Activated effector memory CD4-positive, alpha-beta T cell treated with Interleukin-2 at 50 U/mL for 16 hours (primary cell): ENCODE data around the gene ATG14.
"Not testable (repeated sequence)": the region's sequence is repeated elsewhere in the genome, so short reads cannot be mapped to it uniquely, and the experiment has no call there.

Source experiments
- DNase-seq: peaks from one replicate; pipeline ENCODE4 v3.0.0-alpha.2; 2020

ATG14 gene

DNA sequence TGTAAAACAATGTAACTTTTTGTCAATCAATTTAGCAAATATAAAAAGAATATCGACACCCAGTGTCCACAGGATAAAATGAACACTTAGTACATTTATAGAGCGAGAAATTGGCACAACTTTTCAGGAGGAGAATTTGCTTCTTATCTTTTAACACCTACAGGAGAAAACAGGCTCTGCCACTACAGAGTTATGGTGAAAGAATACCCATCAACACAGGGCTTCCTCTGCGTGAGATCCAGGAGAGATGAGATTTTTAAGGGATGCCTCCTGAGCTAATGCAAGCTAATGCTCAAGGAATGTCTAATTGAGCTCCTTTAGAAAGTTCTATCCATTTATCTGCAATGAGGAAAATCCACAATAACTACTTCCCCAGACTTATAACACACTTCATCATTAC is 21.0 kb upstream of the ATG14 start:
- DNase-seq = no peak

DNA sequence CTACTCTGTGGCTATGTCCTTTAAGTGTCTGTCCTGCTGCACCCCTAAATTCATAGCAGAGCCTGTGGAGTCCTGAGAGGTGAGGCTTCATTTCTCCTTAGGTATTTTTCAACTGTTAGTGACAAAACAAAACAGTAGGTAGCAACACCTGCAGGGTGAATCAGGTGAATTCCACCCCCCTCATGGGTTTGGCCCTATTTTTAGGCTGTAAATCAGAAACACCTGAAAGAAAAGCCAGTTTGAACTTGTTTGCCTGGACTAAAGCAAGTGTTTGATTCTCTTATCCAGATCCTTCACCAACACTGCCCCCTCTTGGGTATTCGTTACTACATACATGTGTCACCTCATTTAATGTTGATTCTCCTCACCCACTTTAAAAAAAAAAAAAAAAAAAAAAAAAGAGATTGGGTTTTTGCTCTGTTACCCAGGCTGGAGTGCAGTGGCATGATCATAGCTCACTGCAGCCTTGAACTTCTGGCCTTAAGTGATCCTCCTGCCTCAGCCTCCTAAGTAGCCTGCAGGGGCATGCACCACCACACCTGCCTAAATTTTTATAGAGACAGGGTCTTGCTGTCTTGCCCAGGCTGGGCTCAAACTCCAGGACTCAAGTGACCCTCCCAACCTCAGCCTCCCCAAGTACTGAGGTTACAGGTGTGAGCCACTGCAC is 18.5 kb upstream of the ATG14 start:
- peak; percentile 4 for DNase-seq

DNA sequence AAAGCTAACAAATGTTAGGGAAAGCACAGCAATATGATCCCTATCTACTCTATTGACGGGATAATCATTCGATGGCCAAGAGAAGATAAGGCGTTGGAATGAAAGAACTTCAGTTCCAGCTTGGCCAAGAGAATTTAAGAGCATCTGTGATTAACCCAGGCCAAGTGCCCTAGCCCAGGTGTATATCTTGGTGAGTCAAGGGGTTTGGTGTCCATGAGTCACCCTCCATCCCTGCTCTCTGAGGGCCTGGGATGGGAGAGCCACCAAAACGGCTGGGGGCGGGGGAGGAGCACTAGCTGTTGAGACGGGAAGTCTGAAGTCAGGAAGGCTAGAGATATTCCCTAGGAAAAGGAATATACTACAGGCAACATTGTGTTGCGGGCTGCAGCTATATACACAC is 15.8 kb upstream of the ATG14 start:
- no peak for DNase-seq

DNA sequence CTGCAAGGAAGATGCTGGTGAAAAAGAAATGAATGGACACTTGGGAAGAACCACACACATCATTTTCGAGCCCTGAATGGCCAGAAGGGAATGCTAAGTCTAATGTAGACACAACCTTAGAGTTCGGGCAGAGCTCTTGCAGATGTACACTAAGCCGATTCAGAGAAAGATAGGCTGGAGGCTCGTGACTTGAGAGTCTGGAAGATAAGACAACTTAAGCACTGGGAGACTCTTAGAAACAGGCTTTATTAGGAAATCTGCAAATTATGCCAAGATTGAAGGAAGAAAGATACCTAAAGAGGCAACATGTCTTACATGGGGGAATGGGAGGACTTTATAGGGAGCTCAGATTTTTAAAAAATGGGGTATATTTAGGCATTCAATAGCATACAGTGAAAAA is 15.3 kb upstream of the ATG14 start:
- no peak for DNase-seq

DNA sequence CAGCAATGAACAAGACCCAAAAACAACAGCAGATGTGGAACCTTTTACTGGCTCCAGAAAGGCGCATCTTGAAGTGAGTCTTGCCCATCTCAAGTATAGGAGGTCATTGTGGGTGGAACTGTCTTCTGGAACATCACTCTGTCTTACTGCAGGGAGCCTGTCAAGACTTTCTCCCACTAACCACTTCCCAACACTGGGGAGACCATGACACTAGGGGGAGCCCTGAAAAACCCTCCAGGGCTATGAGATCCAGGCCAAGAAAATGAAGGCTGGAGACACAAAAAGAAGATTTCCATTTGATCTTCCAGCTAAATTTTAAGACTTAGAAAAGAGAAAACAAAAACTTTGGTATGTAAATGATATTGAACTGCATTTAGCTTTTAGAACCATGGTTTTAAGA is 13.5 kb upstream of the ATG14 start:
- DNase-seq = no peak

DNA sequence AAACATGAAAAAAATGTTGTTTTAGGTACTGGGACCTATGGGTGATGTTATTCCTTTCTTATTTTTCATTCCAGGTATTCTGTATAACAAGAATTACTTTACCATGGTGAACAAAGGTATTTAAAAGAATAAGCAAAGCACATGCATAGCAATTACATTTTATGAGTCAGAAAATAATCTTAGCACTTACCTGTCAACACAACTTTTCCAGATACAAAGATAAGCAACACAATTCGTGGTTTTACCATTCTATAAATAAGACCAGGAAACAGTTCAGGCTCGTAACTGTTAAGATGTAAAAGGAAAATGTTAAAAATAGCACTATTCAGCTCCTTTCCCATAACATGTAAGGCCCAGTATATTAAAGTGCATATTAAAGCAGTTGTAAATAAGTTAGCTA is 12.3 kb upstream of the ATG14 start:
- DNase-seq = no peak

DNA sequence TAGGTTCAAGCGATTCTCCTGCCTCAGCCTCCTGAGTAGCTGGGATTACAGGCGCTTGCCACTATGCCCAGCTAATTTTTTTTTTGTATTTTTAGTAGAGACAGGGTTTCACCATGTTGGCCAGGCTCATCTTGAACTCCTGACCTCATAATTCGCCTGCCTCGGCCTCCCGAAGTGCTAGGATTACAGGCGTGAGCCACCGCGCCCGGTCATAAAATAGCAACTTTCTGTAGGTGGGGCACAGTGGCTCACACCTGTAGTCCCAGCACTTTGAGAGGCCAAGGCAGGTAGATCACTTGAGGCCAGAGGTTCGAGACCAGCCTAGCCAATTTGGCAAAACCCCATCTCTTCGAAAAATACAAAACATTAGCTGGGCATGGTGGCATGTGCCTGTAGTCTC is 10.7 kb upstream of the ATG14 start:
- not testable (repeated sequence) for DNase-seq

DNA sequence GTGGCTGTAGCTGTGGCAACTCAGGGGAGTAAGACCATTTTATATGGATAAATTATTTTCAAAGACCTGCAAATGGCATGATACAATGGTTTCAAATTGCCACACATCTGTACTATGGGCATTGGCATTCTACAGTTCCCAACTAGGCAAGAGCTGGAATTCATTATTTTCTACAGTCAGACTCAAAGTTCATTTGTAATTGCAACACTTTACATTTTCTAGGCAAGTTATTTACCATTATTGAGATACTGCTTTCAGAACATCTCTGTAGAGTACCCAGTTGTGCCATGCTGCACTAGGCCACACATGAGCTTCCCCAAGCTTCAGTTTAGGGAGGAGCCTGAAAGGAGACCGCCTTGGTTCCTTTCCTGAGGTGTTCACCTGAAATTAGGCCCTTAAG is 8.0 kb upstream of the ATG14 start:
- DNase-seq = no peak

DNA sequence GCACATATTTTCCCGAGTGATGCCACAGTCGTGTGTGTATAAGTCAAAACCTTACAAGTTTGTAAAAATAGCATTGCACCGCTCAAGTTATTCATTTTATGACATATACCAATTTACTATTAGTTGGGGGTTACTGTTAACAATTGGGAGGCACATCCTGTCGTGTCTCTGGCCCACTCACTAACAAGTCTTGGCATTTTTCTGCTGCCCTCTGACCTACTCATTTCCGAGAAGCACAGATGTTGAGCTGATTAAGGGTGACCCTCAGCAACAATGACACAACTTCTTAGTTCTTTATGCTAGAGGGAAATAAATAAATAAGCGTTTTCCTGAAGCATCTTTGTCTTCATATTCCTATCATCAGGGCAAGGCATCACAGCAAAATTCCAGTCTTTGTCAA is 6.8 kb upstream of the ATG14 start:
- DNase-seq = no peak

DNA sequence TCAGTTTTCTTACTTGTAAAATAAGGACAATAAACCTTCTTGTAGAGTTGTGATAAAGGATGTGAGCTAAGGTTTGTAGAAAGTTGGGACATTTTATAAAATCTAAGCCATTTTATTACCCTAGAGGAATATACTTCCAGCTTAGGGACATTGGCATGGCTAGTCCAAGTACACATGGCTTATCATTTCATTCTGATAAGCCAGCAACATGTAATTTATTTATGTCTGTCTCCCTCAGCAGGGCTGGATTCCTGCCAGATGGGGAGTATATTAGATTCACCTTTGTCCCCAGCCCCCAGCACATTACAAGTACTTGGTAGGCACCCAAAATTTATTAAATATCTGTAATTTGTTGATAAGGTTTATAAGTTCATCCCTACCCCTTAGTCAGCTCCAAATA is 6.3 kb upstream of the ATG14 start:
- DNase-seq = no peak

DNA sequence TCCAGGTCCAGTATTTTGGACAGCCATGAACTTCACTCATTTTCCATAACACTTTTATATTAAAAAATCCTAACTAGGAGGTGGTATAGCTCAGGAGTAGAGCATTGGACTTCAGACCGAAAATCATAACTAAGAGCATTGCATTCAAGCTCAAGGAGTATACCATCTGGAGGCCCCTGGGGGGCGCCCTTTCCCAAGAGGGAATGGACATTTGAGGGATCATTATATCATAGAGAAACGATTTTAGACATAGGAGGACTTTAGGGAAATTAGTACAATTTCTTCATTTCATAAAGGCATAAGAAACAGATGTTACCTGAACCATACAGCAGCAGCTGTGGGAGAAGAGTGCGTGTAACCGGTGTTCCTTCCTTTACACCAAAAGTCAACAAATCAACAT is 5.2 kb upstream of the ATG14 start:
- DNase-seq = no peak

DNA sequence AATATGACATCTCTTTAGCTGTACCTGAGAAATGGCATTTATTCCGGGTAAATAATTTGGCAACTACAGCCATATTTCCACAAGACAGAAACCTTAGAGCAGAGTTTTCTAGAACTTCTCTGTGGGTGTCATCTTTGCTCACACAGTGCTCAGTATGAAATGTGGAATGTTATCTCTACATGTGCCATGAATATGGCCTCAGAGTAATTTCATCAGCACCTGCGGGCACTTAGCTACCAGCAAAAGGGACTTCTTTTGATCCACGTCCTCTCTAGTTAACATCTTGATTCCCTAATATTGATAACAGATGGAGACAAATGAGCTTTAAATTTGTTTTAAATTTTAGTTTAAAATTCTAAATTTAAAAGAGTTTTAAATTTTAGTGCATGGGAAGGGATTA is 2.9 kb upstream of the ATG14 start:
- DNase-seq = no peak

DNA sequence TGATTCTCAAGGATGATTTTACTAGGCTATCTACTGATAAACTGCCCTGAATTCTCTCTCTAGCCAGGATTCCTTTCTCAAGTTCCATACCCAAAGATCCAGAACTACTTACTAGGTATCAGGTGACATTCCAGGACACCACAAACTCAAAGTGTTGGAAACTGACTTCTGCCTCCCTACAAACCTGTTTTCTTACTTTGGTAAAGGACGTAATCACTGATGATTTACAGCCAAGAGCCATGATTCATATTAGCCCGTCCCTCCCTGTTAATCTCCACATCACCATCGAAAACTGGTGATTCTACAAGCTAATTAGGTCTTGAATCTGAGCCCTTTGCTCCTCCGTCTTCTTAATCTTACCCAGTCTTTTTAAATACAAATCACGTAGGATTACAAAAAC is 1.0 kb upstream of the ATG14 start:
- no peak for DNase-seq

DNA sequence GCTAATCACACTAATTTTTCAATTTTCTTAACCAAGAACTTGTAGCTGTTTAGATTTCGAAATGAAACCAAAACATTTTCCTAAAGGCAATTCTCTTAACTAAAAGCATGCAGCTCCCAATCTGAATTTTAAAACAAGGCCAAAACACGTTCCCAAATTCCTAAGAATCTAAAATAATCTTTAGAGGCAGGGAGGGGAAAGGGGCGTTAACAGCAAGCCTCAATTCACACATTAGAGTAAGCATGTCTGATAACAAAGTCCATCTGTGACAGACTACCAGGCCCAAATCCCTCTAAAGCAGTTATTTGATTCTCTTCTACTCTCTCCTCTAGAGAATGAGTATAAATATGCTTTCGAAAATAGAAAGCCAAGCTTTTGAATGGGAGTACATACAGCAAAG is 754 bp downstream of the ATG14 start:
- DNase-seq = no peak

DNA sequence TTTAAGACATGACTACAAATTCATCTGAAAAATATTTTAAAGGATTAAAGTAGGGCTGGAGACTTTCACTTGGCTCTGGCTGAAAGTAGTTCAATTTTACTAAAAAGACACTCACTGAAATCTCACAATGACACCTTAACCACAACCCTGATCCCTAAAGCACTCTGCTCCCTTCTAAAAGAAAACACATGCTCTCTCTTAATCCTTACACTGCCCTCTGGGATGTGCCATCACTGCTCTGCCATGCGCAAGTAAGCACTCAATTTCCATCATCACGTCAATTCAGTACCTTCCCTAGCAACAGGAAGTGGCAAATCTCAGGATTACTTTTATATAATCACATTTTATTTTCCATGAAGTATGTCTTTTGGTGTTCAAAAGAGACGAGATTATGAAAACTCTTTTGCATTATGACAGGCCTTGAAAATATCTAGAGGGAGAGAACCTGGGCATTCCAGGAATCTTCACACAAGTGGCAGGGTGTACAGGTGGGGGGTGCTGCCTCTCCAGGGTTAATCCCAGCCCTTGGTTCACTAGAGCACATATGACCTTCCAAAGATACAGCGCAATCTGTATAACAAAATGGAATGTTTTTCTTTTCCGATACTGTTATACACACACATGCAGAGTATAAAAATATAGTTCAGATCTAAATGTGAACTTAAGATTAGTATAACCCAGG is 7.3 kb downstream of the ATG14 start:
- no peak for DNase-seq

DNA sequence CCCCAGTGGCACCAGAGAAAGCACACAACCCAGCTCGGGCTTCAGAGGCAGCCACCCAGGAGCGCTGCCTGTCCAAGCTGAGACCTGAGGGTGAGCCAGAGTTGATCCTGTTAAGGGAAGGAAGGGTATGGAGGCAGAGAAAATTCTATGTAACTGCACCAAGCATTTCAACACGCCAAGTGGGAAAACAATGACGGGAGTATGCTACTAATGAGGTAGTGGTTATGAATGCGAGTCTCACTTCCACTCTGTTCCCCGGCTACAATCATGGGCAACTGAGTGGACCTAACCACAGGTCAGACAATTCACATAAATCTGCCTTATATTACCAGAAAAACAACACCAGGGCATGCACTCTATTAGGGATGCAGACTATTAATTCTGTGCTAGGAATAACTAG is 9.9 kb downstream of the ATG14 start:
- DNase-seq = no peak

DNA sequence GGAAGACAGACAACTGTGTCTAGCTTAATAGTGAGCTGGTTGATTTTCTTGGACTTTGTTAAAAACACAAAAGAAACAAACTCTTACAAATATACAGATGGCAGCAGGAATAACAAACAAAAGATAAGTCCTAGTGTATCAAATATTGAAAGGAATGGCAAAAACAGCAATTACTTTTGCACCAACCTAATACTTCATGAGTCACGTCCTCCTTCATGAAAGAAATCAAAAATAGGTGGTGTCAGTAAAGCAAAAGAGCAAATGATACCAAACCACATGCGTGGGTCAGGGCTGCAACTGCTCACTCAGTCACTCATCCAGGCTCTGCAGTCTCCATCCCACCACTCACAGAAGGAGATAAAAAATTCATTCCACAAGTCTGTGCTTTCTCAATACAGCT is 11.8 kb downstream of the ATG14 start:
- no peak for DNase-seq

DNA sequence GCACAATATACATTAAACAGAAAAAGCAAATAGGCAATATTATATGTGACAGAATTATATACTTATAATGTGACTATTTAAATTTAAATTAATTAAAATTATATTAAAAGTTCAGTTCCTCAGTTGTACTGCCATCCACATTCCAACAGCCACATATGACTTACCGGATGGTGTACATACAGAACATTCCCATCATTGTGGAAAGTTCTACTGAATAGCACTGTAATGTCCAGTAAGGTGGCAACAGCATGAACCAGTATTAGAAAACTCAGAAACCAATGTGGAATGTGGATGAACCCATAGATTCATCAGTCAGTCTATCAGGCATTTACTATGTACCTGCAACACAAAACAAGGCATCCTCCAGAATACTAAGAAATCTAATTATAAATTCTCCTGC is 12.4 kb downstream of the ATG14 start:
- no peak for DNase-seq

DNA sequence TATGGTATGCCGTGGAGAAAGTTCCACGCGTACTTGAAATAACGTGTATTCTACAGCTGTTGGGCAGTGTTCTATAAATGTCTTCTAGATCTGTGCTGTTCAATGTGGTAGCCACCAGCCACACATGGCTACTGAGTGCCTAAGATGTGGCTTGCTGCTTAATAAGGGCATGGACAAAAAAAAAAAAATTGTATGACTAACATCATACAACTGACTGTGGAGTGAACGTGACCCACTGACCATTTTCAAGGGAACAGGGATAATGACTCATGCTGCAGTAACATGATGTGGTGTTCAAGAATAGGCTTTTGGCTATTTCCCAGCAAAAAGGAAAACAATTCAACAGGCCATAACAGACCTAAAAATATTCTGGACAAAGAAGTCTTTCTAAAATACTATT is 13.0 kb downstream of the ATG14 start:
- no peak for DNase-seq

DNA sequence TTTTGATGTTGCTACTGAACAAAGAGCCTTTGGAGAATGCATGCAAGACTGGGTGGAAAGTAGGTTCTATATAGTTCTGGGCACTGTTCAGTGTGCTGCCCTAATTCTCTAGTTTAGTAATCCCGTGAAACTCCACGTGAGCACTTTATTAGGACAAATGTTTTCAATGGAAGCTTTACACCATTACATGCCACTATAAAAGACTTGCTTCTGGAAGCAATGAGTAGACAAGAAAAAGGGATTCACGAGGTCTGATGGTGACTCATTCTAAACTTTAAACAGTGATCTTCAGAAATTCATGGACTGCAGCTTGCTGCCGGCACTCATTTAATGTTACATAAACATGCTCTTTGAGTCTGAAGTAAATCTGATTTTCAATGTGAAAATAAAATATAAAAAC is 22.3 kb downstream of the ATG14 start:
- DNase-seq = no peak

DNA sequence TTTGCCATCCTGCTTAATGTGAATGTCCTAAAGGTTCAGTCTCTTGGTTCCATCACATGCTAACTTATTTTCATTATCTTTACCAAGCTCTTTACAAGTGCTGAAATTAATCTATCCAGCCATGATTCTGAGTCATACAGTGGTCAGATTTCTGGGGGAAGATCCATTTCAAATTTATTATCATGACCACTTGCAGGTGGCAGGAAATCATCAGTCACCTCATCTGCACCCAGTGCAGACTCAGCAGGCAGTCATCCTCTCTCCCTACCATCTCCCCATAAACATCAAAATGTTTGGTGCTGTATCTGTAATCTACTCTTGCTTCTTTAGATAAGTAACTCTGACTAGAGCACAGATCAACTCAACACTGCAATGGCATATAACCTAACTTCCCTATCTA is 23.5 kb downstream of the ATG14 start:
- no peak for DNase-seq

DNA sequence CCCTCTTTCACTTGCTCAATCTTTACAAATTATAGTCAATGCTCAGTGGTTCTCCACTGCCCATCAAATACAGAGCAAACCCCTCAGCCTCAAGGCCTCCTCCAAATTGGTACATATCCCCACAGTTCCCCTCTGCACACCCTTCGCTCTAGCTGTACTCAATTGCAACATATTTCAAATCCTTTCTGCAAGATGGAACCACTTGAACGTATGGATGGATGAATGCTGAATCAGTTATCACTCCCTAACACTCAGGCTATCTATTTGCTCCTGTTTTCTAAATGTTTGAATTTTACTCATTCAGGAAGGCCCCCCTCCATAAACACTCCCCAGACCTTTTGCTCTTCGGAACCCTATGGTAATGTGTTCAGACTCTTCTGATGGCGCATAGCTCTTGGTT is 24.5 kb downstream of the ATG14 start:
- DNase-seq = no peak

DNA sequence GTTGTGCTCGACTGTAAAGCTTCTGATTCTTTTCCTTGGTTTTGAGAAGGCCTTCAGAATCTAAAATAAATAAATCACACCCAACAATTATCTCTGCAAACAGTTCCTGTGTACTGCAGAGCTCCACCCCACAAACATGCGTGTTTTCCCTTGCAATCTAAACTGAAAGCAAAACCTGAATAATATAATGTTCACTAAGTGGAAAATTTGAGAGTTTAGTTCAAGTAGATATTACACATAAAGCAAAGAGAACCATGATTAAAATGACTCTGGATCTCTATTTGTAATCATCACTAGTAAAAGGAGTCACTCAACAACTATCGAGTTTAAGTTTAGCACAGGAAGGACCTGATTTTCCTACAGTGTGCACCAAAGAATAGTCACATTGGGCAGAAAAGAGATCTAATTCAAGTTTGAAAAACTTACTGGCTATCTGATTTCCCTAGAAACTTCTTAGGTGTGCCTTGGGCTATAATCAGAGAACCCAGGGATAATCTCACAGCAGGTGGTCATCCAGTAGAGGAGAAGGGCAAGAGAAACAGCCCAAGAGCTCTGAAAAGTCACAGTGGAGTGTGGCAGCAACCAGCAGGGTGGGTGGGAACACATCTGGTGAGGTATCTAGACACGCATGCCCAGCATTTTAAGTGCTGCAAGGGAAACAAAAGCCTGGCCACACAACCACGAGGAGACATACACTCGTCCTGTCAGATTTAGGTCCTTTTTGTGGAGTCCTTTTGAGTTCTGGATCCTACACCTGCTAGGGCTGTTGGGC is 25.4 kb downstream of the ATG14 start:
- DNase-seq = no peak

DNA sequence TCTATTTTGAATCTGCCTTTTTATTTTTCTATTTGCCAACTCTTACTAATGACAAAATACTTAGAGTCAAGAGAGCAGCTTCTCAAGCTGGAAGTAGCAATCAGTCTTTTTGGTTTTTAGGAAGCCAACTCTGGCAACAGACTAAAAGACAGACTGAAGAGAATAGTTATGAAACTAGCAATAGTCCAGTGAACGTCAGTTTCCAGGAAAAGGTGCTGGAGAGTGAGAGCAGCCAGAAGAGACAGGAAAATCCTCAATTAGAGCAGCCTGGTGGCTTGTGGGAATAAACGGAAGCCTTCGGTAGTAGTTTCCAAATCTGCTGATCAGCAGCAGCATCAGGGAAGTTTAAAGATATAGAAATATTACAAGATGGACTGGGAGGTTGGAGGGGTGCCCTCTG is 27.1 kb downstream of the ATG14 start:
- DNase-seq = no peak
